GM21360 (cell line): ENCODE data around the gene MAPK6.
A peak's percentile ranks its signal among the peaks of the same experiment; 100 is the strongest.

ENCODE experiments used
- ATAC-seq: cut with Tn5 transposase; IDR thresholded peaks from one replicate; pipeline ENCODE4 v1.9.1; 2021; ENCODE audit warnings: mild to moderate bottlenecking, moderate library complexity; ENCODE audit not compliant: unreplicated experiment

MAPK6 gene

GRCh38 chr15:52010633-52011595 is 8.1 kb upstream of the MAPK6 start:
- no peak for ATAC-seq

GRCh38 chr15:52011711-52012144 is 7.3 kb upstream of the MAPK6 start:
- no peak for ATAC-seq

- ATAC-seq, result no peak
Observed at GRCh38 chr15:52012210-52012609, 6.8 kb upstream of the MAPK6 start.

GRCh38 chr15:52013151-52013791 is 5.7 kb upstream of the MAPK6 start:
- ATAC-seq, result no peak

GRCh38 chr15:52014616-52015015 is 4.4 kb upstream of the MAPK6 start:
- ATAC-seq, result no peak

GRCh38 chr15:52016316-52016715 is 2.7 kb upstream of the MAPK6 start:
- ATAC-seq, result no peak

DNA sequence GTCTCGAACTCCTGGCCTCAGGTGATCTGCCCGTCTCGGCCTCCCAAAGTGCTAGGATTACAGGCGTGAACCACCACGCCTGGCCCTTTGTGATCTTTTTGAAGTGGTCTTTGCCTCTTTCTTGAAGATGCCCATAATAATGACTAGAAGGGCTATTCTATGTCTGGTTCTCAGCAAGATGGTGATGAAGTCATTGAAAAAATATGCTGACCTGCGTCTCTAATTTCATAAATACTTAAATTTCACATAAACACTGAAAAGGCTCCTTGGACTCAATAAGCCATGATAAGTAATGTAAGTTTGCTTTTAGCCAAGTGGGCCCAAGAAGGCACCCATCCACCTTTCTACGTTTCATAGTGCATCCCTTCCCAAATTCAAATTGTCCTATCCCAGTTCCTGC is 775 bp upstream of the MAPK6 start:
- no peak for ATAC-seq

DNA sequence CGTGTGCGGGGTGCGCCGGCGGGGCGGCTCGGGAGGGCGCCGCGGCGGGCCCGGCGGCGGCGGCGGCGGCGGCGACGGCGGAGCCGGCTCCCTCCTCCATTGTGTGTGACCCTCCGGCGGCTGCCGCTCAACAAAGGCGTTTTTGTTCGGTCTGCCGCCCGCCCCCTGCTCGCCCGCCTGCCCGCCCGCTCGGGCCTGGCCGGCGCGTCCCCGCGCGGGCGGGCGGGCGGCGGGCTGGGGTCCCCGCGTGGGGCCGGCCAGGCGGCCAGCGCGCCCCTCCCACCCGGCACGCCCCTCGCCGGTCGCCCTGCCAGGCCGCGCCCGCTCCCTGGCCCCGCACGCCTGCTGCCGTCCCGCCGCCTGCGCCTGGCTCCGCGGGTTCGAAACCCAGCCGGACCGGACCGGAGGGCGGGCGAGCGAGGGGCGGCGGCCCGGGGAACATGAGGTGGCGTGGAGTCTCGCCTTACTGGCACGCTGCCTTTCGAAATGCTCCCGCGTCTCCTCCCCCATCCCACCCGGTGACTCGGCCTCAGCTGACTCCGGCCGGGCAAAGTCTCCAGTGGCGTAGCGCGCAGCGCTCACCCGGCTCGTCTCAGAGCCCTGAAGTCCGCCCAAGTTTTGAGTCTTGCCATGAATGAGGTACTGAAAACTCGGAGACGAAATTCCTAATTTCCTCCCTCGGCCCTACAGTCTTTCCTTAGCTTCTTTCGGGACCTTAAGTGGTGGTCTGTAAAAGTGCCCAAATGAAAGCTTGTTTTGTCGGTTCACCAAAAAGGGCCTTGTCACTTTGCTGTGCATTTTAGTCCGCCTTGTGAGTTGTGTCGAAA is 588 bp downstream of the MAPK6 start:
- ATAC-seq, result peak; percentile 48

DNA sequence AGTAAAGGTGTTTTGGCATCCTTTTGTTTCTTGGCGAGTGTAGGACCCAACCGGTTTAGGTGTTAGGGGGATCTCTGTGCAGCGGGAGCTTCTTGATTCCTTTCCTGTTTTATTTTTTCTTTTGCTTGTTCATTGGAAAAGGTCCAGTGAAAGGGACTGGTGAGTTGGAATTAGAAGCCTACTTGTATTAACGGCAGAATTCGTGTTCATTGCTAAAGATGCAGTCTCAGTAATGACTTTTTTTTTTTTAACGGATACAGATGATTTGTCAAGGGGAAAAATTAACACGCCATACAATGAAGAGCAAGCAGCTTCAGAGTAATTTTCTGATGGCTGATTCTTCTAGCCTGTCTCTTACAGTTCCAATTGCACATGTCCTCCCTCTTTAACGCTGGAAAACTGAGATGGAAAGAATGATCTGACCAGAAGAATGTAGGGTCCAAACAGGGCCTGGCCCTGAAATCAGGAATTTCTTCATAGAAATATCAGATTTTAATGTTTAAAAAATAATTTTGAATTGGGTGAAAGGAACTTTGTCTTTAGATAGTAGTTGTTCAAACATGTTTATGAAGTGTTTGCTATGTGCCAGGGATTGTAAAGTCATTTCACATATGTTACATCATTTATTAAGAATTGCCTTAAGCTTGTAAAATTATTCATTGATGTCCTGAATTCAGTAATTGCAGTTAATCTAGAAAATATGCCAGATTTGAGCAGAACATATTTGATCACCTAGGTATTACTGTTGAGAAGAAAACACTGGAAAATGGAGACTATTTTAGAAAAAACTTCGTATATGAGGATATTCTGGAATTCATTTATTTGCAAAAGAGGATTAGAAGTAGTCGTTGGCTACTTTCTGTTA is 1.4 kb downstream of the MAPK6 start:
- no peak for ATAC-seq

DNA sequence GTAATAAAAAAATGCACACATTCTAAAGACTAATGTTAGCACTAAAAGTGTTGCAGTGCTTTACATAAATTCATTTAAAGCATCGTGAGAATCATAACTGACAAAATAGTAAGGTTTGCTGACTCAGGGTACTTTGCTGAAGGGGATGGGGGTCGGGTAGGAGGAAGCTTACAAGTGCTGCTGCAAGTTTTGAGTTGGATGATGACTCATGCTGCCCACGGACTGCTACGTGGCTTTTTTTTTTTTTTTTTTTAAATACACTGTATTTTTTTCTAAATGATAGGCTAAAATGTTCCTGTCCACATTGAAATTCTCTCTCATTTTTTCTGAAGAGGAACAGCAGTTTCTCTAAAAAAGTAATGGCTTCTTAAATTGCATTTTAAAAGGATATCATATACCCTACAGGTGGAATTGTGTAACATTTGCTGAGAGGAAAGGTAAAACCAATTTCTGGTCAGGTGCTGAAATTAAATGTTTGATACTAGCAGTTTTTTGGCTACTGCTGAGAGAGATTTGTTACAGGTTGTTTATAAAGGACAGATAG is 2.2 kb downstream of the MAPK6 start:
- ATAC-seq, result no peak

DNA sequence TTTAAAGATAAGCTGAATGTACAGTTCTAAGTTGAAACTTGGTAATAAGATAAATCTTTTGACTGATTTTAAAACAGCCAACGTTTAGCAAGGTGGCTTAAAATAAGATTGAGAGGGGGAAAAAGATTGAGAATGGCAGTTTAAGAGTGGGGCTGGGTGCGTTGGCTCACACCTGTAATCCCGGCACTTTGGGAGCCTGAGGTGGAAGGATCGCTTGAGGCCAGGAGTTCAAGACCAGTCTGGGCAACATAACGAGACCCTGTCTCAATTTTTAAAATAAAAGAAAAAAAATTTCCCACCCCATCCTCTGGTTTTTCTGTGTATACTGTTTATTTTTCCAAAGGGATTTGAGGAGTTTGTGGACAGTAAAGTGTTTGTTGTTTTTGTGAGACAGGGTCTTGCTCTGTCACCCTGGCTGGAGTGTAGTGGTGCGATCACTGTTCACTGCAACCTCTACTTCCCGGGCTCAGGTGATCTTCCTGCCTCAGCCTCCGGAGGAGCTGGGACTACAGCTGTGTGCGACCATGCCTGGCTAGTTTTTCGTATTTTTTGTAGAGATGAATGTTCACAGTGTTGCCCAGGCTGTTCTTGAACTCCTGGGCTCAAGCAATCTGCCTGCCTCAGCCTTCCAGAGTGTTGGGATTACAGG is 3.0 kb downstream of the MAPK6 start:
- ATAC-seq, result no peak

DNA sequence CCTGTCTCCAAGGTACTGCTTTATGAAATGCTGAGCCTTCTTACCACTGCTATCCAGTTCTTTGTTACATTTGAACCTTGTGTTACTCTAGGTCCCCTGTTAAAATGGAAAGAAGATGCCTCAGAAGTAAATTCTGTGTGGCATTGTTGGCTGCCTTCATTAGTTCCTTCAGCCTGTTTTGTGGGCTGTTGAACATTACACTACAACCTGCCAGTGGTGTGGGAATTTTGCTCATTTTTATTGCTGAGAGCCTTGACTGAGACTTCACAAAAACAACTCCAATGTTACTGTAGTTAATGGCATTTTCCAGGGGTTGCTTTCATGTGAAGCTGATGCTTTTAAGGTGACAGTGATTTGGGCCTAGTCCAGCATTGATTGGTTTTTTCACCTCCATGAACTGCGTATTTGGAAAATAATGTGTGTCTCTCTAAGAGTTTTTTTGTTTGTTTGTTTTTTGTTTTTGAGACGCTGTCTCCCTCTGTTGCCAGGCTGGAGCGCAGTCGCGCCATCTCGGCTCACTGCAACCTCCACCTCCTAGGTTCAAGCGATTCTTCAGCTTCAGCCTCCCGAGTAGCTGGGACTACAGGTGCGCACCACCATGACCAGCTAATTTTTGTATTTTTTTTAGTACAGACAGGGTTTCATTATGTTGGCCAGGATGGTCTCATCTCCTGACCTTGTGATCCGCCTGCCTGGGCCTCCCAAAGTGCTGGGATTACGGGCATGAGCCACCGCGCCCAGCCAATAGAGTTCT is 4.3 kb downstream of the MAPK6 start:
- ATAC-seq, result no peak

DNA sequence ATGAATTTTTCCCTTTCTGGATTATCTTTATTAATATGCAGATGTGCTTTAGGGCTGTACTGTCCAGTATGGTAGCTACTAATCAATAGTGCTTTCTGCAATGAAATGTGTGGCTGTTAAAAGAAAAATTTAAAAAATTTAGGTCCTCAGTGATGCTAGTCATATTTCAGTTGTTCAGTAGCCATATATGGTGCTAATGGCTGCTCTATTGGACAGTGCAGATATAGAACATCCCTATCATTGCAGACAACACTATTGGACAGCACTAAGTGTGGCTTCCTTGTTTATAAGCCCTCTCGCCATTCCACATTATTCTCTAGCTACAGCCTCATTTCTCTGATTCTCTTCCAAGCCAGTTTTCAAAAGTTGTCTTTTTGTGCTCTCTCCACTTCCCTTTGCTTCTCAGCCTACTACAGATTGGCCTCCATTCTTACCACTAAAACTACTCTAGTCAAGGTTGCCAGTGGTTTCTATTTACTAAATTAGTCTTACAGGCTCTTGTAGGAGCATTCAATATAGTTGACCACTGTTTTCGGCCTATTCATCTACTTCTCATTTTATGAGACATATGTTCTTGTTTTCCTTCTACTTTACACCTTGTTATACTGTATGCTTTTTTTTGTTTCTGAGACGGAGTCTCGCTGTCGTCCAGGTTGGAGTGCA is 9.5 kb downstream of the MAPK6 start:
- ATAC-seq, result no peak

- no peak for ATAC-seq
Observed at GRCh38 chr15:52030010-52030409, 11.0 kb downstream of the MAPK6 start.

GRCh38 chr15:52031556-52031955 is 12.5 kb downstream of the MAPK6 start:
- ATAC-seq, result no peak

DNA sequence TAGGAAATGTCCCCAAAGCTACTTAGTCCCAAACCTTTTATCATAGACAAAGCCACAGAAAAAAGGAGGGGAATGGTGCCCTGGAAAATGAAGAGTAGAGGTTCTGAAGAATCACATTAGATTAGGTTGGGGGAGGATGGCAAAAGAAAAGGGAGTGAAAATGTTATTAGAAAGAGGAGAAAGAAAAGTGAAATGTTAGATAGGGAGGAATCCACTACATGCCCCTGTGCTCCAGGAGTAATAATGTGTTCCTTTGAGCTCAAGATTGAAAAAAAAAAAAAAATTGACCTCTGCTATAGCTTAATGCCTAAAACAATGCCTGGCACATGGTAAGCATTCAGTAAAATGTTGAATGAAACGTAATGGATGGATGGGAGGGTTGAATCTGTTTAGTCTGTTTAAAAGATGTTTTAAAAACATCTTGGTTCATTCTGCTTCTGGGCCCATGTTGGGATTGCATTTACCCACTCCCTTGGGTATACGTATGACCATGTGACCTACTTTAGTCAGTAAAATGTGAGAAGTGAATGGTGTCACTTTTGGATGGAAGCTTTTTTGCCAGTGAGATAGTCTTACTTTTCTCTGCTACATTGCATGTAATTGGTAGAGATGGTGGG is 19.0 kb downstream of the MAPK6 start:
- no peak for ATAC-seq

DNA sequence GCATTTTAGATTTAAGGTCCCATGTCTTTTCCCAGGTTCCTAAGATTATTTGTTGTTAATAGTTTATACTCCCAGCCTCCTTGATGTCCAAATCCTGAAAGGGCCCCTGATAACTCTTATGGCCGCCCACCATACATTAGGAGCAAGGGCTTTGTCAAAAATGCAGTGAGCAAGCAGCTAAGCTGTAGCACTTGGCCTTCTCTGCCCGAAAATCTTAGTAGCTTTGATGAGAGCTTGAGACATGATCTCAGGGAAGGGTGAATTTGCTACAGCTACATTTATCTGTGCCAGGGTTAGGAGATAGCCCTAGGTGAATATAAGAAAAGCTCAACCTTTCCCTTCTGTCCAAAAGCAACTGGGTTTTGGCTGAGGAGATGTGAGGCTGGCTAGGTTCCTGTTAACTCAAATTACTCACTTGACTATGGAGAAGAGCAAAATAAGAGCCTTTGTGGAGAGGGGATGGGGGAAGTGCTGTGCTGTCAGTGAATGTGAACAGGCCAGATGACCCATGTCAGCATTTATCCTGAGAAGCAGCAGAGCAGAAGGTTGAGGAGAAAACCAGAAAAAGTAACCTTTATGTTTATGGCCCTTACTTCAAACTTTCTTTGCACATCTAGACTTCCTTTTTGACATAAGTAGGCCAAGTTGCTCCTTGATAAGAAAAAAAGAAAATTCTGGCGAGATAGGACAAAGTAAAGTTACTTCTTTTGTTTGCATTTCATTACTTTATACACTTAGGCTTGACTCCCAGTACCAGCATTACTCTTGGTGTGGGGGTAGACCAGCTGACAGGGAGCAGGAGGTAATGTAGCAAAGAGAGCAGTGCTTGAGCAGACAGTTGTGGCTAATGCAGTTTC is 21.1 kb downstream of the MAPK6 start:
- no peak for ATAC-seq
